Mucosa of descending colon (tissue), 3 donors: Measurements from ENCODE around the gene SEPHS2. TPM values are rescaled to one million over a fixed set of nuclear protein-coding genes. Genes with fewer than 3 reads are reported as not detected.

Experiments
- ATAC-seq: fragments of 200-7000 bp; cut with Tn5 transposase; one replicate; pipeline ENCODE4 v1.9.1; 2020; ENCODE audit warnings: mild to moderate bottlenecking, moderate library complexity
- DNase-seq, 3 donors: peaks; one replicate each; pipeline ENCODE4 v3.0.0-alpha.2; 2020
- H3K36me3 ChIP-seq: fragments of 200-600 bp; one replicate; pipeline ENCODE4 v1.8.0; 2021; ENCODE audit warnings: low read depth, mild to moderate bottlenecking
- H3K4me1 ChIP-seq: fragments of 200-600 bp; one replicate; pipeline ENCODE4 v1.8.0; 2021; ENCODE audit warnings: low read depth, mild to moderate bottlenecking
- H3K4me3 ChIP-seq: fragments of 200-600 bp; one replicate; pipeline ENCODE4 v1.8.0; 2021; ENCODE audit warnings: mild to moderate bottlenecking
- H3K9me3 ChIP-seq: fragments of 200-600 bp; one replicate; pipeline ENCODE4 v1.8.0; 2021; ENCODE audit warnings: mild to moderate bottlenecking
- intact Hi-C, 2 donors: fragments of 100-400 bp; cut with DNase I in 1 of 2; cut with micrococcal nuclease in 1 of 2; formaldehyde crosslinking; loops; one replicate each; pipeline versions ENCODE4 v1.11.0 to v1.11.1; 2022; cut with DNase I, micrococcal nuclease
- total RNA-seq, 3 donors: library from RNA; stranded (reverse); fragmentation: NEBNext Ultra II Directional in 2 of 3; extraction: Animal tissue kit (Norgen Biotek cat#: 25700) in 2 of 3; gene quantifications; one replicate each; pipeline versions ENCODE4 v1.2.1 to v1.2.4, GENCODE V29; 2021 to 2023
- TF ChIP-seq, protein P1 (sequence below): fragments of 200-600 bp; IDR thresholded peaks from one replicate; pipeline ENCODE4 v1.8.0; 2022; ENCODE audit warnings: antibody characterized with exemption, mild to moderate bottlenecking
- donor health status: DM: no; HTN: no; CAD: no; lungs with moderate emphysema.
- donor health status: DM: no; HTN: no; CAD: no.
- donor health status: DM: no; HTN: yes; CAD: no.

Gene SEPHS2
- total RNA-seq, 3 donors from 2014 or later, result 107 to 185 (median 142) TPM

DNA sequence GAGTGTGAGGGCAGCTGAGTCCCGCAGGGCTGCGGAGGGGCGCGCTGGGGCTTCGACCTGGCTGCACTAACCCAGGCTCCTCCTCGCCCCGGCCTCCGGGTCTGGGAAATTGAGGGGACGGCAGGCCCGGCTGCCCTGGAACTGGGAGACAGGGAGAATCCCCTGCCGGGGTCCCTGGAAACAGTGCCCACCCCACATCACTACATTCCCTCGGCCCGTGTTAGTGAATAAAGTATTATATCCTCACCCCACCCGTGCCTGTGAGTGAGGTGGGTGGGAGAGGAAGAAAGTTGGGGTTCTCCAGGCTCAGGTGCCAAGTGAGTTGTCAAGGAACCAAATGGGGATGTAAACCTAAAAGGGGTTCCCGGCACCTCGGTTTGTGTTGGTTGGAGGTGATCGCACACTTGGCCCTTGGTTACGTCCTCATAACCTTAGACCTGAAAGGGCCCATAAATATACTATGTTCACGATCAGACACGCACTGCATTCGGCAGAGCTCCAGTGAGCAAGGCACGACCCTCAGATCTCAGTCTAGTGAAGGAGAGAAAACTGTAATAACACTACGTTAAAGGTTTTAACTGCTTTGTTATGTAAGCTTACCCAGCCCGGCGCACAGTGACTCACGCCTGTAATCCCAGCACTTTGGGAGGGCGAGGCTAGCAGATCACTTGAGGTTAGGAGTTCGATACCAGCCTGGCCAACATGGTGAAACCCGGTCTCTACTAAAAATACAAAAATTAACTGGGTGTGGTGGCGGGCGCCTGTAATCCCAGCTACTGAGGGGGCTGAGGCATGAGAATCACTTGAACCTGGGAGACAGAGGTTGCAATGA is 27.1 kb downstream of the SEPHS2 start:
- DNase-seq, result peak in 2 of 3 donors; percentile 41 to 55
- peak; percentile 5 for ATAC-seq
- Histone ChIP-seq H3K4me1 (peaks cover 6% of the 10 kb centered on the region), H3K9me3 (no peaks in the 10 kb centered on the region), H3K4me3 (peak overlapping the region; percentile 31), H3K36me3 (no peaks in the 10 kb centered on the region)
- intact Hi-C loops, result no loop called here
- TF ChIP-seq, protein P1, sequence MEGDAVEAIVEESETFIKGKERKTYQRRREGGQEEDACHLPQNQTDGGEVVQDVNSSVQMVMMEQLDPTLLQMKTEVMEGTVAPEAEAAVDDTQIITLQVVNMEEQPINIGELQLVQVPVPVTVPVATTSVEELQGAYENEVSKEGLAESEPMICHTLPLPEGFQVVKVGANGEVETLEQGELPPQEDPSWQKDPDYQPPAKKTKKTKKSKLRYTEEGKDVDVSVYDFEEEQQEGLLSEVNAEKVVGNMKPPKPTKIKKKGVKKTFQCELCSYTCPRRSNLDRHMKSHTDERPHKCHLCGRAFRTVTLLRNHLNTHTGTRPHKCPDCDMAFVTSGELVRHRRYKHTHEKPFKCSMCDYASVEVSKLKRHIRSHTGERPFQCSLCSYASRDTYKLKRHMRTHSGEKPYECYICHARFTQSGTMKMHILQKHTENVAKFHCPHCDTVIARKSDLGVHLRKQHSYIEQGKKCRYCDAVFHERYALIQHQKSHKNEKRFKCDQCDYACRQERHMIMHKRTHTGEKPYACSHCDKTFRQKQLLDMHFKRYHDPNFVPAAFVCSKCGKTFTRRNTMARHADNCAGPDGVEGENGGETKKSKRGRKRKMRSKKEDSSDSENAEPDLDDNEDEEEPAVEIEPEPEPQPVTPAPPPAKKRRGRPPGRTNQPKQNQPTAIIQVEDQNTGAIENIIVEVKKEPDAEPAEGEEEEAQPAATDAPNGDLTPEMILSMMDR, result no peak

DNA sequence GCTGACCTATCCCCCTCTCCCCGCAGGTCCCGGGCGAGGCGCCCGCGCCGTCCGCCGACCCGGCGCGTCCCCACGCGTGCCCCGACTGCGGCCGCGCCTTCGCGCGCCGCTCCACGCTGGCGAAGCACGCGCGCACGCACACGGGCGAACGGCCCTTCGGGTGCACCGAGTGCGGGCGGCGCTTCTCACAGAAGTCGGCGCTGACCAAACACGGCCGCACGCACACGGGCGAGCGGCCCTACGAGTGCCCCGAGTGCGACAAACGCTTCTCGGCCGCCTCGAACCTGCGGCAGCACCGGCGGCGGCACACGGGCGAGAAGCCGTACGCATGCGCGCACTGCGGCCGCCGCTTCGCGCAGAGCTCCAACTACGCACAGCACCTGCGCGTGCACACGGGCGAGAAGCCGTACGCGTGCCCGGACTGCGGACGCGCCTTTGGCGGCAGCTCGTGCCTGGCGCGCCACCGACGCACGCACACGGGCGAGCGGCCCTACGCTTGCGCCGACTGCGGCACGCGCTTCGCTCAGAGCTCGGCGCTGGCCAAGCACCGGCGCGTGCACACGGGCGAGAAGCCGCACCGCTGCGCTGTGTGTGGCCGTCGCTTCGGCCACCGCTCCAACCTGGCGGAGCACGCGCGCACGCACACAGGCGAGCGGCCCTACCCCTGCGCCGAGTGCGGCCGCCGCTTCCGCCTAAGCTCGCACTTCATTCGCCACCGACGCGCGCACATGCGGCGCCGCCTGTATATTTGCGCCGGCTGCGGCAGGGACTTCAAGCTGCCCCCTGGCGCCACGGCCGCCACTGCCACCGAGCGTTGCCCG is 27.9 kb downstream of the SEPHS2 start:
- Histone ChIP-seq H3K9me3 (no peaks in the 10 kb centered on the region), H3K4me1 (peaks cover 6% of the 10 kb centered on the region), H3K36me3 (no peaks in the 10 kb centered on the region), H3K4me3 (peak overlapping the region; percentile 31)
- DNase-seq (peak; percentile 87 to 95 (median 93)), ATAC-seq (peak; percentile 97)
- TF ChIP-seq, protein P1, result no peak
- intact Hi-C loops, result no loop called here

DNA sequence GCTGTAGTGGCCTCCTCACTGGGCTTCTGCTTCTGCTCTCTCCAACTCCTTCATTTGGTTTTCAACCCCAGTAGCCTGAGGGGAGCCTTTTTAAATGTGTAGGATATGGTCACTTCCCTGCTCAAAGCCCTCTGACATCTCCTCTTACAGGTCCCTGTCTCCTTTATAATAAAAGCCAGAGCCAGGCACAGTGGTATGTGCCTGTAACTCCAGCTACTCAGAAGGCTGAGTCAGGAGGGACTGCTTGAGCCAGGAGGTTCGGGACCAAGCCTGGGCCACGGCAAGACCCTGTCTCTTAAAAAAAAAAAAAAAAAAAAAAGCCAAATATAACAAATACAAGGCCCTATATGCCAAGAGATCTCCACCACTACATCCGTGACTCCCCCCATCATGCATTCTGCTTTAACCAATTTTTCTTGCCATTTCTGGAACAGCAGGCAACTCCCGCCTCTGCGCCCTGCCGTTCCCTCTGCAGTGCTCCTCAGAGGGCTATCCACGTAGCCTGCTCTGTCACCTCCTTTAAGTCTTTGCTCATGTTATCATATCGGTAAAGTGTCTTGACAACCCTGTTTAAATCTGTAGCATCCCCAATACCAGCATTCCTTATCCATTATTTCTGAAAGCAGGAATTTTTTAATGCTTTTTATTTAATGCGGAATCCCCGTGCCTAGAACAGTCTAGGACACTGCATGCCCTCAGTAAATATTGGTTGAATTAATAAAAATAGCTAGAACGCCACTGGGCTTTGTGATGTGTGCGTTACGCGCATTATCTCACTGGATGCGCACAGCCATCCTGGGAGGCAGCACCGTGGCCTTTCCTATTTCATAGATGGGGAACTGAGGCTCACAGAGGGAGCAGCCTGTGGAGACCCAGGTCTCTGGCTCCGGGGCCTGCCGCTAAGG is 28.8 kb downstream of the SEPHS2 start:
- H3K4me3 ChIP-seq, result no peak overlapping the region
- no peaks in the 10 kb centered on the region for H3K9me3 ChIP-seq
- H3K36me3 ChIP-seq, result no peaks in the 10 kb centered on the region
- H3K4me1 ChIP-seq, result peaks cover 6% of the 10 kb centered on the region
- TF ChIP-seq, protein P1, result no peak
- intact Hi-C loops, result no loop called here
- ATAC-seq, result no peak
- peak in 1 of 3 donors; percentile 39 for DNase-seq

DNA sequence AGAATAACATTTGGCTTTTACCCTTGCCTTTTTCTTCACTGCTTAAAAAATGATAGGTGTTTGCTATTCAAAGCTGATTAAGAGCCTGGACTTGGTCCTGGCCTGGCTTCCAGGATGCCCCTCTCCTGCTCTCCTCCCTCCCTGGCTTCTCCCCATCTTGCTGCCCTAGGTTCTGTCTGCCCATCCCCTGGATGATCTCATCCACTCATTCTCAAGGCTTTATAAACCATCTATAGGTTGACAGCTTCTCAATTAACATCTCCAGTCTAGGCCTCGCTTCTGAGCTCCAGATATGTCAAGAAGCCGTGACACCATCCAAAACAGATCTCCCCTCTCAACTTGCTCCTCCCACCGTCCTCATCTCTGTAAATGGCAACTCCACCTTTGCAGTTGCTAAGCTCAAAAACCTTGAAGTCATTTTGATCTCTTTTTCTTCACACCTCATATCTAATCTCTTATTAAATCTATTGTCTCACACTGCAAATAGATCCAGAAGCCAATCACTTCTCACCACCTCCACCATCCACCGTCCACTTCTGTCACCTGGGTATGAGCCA is 29.5 kb downstream of the SEPHS2 start:
- peaks cover 6% of the 10 kb centered on the region for H3K4me1 ChIP-seq
- intact Hi-C loops, result no loop called here
- H3K4me3 ChIP-seq, result no peak overlapping the region
- no peaks in the 10 kb centered on the region for H3K9me3 ChIP-seq
- TF ChIP-seq, protein P1, result no peak
- DNase-seq (peak in 1 of 3 donors; percentile 2), ATAC-seq (no peak)
- no peaks in the 10 kb centered on the region for H3K36me3 ChIP-seq

DNA sequence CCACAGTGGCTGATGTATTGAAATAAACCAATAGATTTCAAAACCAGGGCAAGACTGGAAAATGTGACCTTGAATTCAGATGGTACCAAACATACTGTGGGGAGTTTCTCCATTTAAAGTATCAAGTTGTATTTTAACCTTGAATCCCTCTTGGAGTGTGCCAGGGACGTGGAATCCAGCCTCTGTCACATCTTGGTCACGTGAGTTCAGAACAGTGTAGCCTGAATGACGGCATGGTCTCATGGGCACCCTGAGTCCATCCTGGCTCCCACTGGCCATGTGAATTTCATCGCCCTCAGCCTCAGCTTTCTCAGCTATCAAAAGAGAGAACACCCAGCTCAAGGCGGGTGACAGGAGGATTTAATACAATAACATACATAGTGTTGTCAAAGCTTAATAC is 31.5 kb downstream of the SEPHS2 start:
- Histone ChIP-seq H3K4me3 (no peak overlapping the region), H3K36me3 (no peaks in the 10 kb centered on the region), H3K9me3 (no peaks in the 10 kb centered on the region), H3K4me1 (peaks cover 8% of the 10 kb centered on the region)
- peak in 1 of 3 donors; percentile 7 for DNase-seq
- TF ChIP-seq, protein P1, result no peak
- intact Hi-C loops, result no loop called here
- ATAC-seq, result no peak
